ENCODE measurements around the gene HFE. TPM values are rescaled to one million over a fixed set of nuclear protein-coding genes. Genes with fewer than 3 reads are reported as not detected.

The HFE gene
- total and polyA plus RNA-seq, 2 of the 13 experiments (the other 11 are each of a cell fraction or from before 2014, with no cell fraction given) = 3.7 to 6.3 TPM

- TF ChIP-seq GMEB1 (CRISPR knock-in tag; IDR thresholded peaks at IDR 0.05; ENCODE audit: borderline replicate concordance) = no peak
- peak; percentile 52 for TF ChIP-seq TAF1 (CRISPR knock-in tag; IDR thresholded peaks at IDR 0.05)
- TF ChIP-seq TBX3 (IDR thresholded peaks at IDR 0.05; ENCODE audit: borderline replicate concordance) = no peak
- TF ChIP-seq ZNF205 (CRISPR knock-in tag; IDR thresholded peaks at IDR 0.05) = no peak
- no peak for TF ChIP-seq RARA (CRISPR knock-in tag; IDR thresholded peaks at IDR 0.05)
- no peak for TF ChIP-seq FOXK2 (IDR thresholded peaks at IDR 0.05)
- no peak for TF ChIP-seq CERS6 (CRISPR knock-in tag; IDR thresholded peaks at IDR 0.05)
- no peak for TF ChIP-seq ZNF790 (CRISPR knock-in tag; IDR thresholded peaks at IDR 0.05; ENCODE audit: borderline replicate concordance)
- TF ChIP-seq ZSCAN9 (CRISPR knock-in tag; IDR thresholded peaks at IDR 0.05; ENCODE audit: borderline replicate concordance) = peak; percentile 71; the same call in 1 of the 2 replicates
- TF ChIP-seq DRAP1 (CRISPR knock-in tag; IDR thresholded peaks at IDR 0.05) = peak; percentile 96
- TF ChIP-seq ZNF768 (CRISPR knock-in tag; IDR thresholded peaks at IDR 0.05) = peak; percentile 63; the same call in 1 of the 2 replicates
- TF ChIP-seq DNMT3B (CRISPR knock-in tag; conservative IDR thresholded peaks at IDR 0.05) = no peak; the same call in 1 of the 2 replicates
- peak; percentile 46; the same call in 1 of the 2 replicates for TF ChIP-seq IRF2 (CRISPR knock-in tag; IDR thresholded peaks at IDR 0.05)
- peak; percentile 87 for TF ChIP-seq HDAC1 (CRISPR knock-in tag; IDR thresholded peaks at IDR 0.05)
- peak; percentile 59 for TF ChIP-seq ATF1 (CRISPR knock-in tag; IDR thresholded peaks at IDR 0.05)
- no peak; the same call in none of the 2 replicates for TF ChIP-seq NFIC (IDR thresholded peaks at IDR 0.05; ENCODE audit: low read length)
- no peak for TF ChIP-seq ATM (IDR thresholded peaks at IDR 0.05; ENCODE audit: borderline replicate concordance)
- peak; percentile 60 for TF ChIP-seq ISL2 (CRISPR knock-in tag; IDR thresholded peaks at IDR 0.05)
- no peak; the same call in 1 of the 2 replicates for TF ChIP-seq ZNF580 (CRISPR knock-in tag; IDR thresholded peaks at IDR 0.05; ENCODE audit: borderline replicate concordance, low read depth)
- no peak for TF ChIP-seq REPIN1 (CRISPR knock-in tag; IDR thresholded peaks at IDR 0.05; ENCODE audit: borderline replicate concordance, low read depth)
- TF ChIP-seq ZSCAN25 (CRISPR knock-in tag; IDR thresholded peaks at IDR 0.05) = no peak
- TF ChIP-seq PREB (CRISPR knock-in tag; IDR thresholded peaks at IDR 0.05) = no peak
- no peak for TF ChIP-seq PHB2 (IDR thresholded peaks at IDR 0.05; ENCODE audit: partially characterized antibody)
- 0 out of 2 replicates have a peak, but pooled peaks have one; percentile 65 for TF ChIP-seq ZNF335 (CRISPR knock-in tag; IDR thresholded peaks at IDR 0.05)
- peak; percentile 6; the same call in 1 of the 2 replicates for TF ChIP-seq TSC22D2 (CRISPR knock-in tag; IDR thresholded peaks at IDR 0.05; ENCODE audit: borderline replicate concordance)
- TF ChIP-seq ZSCAN30 (CRISPR knock-in tag; IDR thresholded peaks at IDR 0.05) = no peak; the same call in 1 of the 2 replicates
- TF ChIP-seq ZNF33A (CRISPR knock-in tag; IDR thresholded peaks at IDR 0.05; ENCODE audit: borderline replicate concordance) = no peak
- TF ChIP-seq HOXA3 (CRISPR knock-in tag; IDR thresholded peaks at IDR 0.05) = peak; percentile 91
- TF ChIP-seq SAP130 (CRISPR knock-in tag; IDR thresholded peaks at IDR 0.05; ENCODE audit: low read depth) = peak; percentile 80
Measured at GRCh38 chr6:26043384-26044139, 43.7 kb upstream of the HFE start (continued).
